IMR-90 (cell line): ENCODE measurements around the gene MESP2. TPM values are rescaled to one million over a fixed set of nuclear protein-coding genes. Genes with fewer than 3 reads are reported as not detected.

Experiments
- ATAC-seq: fragments of 200-7000 bp; cut with Tn5 transposase; 2 replicates; pipeline ENCODE4 v1.9.1; 2020; ENCODE audit warnings: low read depth, mild to moderate bottlenecking, moderate library complexity
- BruUV-seq: library from RNA; stranded (reverse); fragments of 400-500 nt; replicated peaks from 2 replicates; lab custom pipeline; 2021; lab: Mats Ljungman, UMichigan
- CTCF ChIA-PET: fragments of 300-600 bp; formaldehyde crosslinking; extraction: SDS; loops from one replicate; lab custom pipeline; 2021; ENCODE audit warnings: antibody characterized with exemption; lab: Yijun Ruan, JAX
- POLR2A ChIA-PET: fragments of 300-600 bp; sonication (Branson Sonifier 250); formaldehyde crosslinking; loops from one replicate; lab custom pipeline; 2022; ENCODE audit warnings: antibody characterized with exemption; ENCODE audit not compliant: unreplicated experiment; lab: Charles Lee
- DNase-seq: peaks from one replicate; pipeline ENCODE4 v3.0.0; 2013
- H2AFZ ChIP-seq: replicated peaks from 2 replicates; pipeline ENCODE3; 2013; ENCODE audit warnings: low read length, mild to moderate bottlenecking; ENCODE audit not compliant: poor library complexity
- H2AK5ac ChIP-seq: 2 replicates; pipeline ENCODE4 v1.6.1; 2013; ENCODE audit warnings: low read depth, low read length, inconsistent platforms
- H2AK9ac ChIP-seq: replicated peaks from 2 replicates; pipeline ENCODE3; 2013; ENCODE audit warnings: mild to moderate bottlenecking, low read depth, low read length, moderate library complexity; ENCODE audit not compliant: poor library complexity
- H2BK120ac ChIP-seq: 2 replicates; pipeline ENCODE4 v1.6.1; 2013; ENCODE audit warnings: low read depth, low read length, inconsistent platforms
- H2BK15ac ChIP-seq: 3 replicates; pipeline ENCODE4 v1.6.1; 2013; ENCODE audit warnings: low read depth, low read length, inconsistent platforms
- H2BK20ac ChIP-seq: 2 replicates; pipeline ENCODE4 v1.6.1; 2013; ENCODE audit warnings: low read depth, mild to moderate bottlenecking, inconsistent platforms, low read length, moderate library complexity
- H2BK5ac ChIP-seq: 2 replicates; pipeline ENCODE4 v1.6.1; 2013; ENCODE audit warnings: mild to moderate bottlenecking, low read depth, low read length, inconsistent platforms; ENCODE audit not compliant: poor library complexity, severe bottlenecking
- H3K14ac ChIP-seq: replicated peaks from 2 replicates; pipeline ENCODE4 v1.6.1; 2013; ENCODE audit warnings: low read depth, low read length, inconsistent platforms
- H3K18ac ChIP-seq: 2 replicates; pipeline ENCODE4 v1.6.1; 2013; ENCODE audit warnings: low read depth, low read length, control low read depth
- H3K23ac ChIP-seq: 2 replicates; pipeline ENCODE4 v1.6.1; 2013; ENCODE audit warnings: low read depth, low read length, inconsistent platforms
- H3K27ac ChIP-seq: 2 replicates; pipeline ENCODE4 v1.5.1; 2013; ENCODE audit warnings: mild to moderate bottlenecking, control low read depth, low read length; ENCODE audit not compliant: insufficient read depth
- H3K27me3 ChIP-seq: 2 replicates; pipeline ENCODE4 v1.6.1; 2013; ENCODE audit warnings: low read length; ENCODE audit not compliant: control insufficient read depth, insufficient read depth
- H3K36me3 ChIP-seq: 2 replicates; pipeline ENCODE4 v1.6.1; 2013; ENCODE audit warnings: low read length, mixed read lengths; ENCODE audit not compliant: control insufficient read depth, insufficient read depth
- H3K4ac ChIP-seq: 2 replicates; pipeline ENCODE4 v1.6.1; 2013; ENCODE audit warnings: low read depth, low read length, inconsistent platforms
- H3K4me1 ChIP-seq: 2 replicates; pipeline ENCODE4 v1.6.1; 2013; ENCODE audit warnings: low read length, mixed read lengths; ENCODE audit not compliant: control insufficient read depth, insufficient read depth
- H3K4me2 ChIP-seq: 2 replicates; pipeline ENCODE4 v1.6.1; 2013; ENCODE audit warnings: low read depth, mild to moderate bottlenecking, control low read depth, low read length, moderate library complexity
- H3K4me3 ChIP-seq: 2 replicates; pipeline ENCODE4 v1.5.1; 2013; ENCODE audit warnings: low read depth, mild to moderate bottlenecking, control low read depth, low read length, moderate library complexity; ENCODE audit not compliant: insufficient read depth
- H3K56ac ChIP-seq: 2 replicates; pipeline ENCODE4 v1.6.1; 2013; ENCODE audit warnings: low read length, inconsistent platforms; ENCODE audit not compliant: insufficient read depth; ENCODE audit errors: extremely low read depth
- H3K79me1 ChIP-seq, 2 experiments: 2 replicates each; pipeline ENCODE4 v1.6.1; 2013; ENCODE audit warnings: low read length in 2 of 2, inconsistent platforms in 1 of 2, low read depth in 1 of 2
- H3K9ac ChIP-seq: 2 replicates; pipeline ENCODE4 v1.6.1; 2013; ENCODE audit warnings: low read depth, low read length, control low read depth
- H3K9me1 ChIP-seq: 2 replicates; pipeline ENCODE4 v1.6.1; 2013; ENCODE audit warnings: low read length, inconsistent platforms; ENCODE audit not compliant: insufficient read depth
- H3K9me3 ChIP-seq: 2 replicates; pipeline ENCODE4 v1.6.1; 2013; ENCODE audit warnings: low read length; ENCODE audit not compliant: control insufficient read depth, insufficient read depth
- H4K20me1 ChIP-seq: 2 replicates; pipeline ENCODE4 v1.6.1; 2013; ENCODE audit warnings: low read length, inconsistent platforms; ENCODE audit not compliant: insufficient read depth
- H4K5ac ChIP-seq: 2 replicates; pipeline ENCODE4 v1.6.1; 2013; ENCODE audit warnings: mild to moderate bottlenecking, low read depth, low read length, control low read depth
- H4K8ac ChIP-seq, 2 experiments: 2 replicates each; pipeline ENCODE4 v1.6.1; 2013; ENCODE audit warnings: low read depth in 2 of 2, low read length in 2 of 2, control low read depth in 1 of 2, inconsistent platforms in 1 of 2
- H4K91ac ChIP-seq: 2 replicates; pipeline ENCODE4 v1.6.1; 2013; ENCODE audit warnings: low read depth, low read length, inconsistent platforms; ENCODE audit not compliant: insufficient read depth
- BHLHE40 ChIP-seq: fragments of 150-350 bp; IDR thresholded peaks from 2 replicates; pipeline ENCODE4 v1.6.1; 2016; ENCODE audit warnings: mild to moderate bottlenecking, low read depth, low read length
- FOS ChIP-seq: fragments of 150-350 bp; IDR thresholded peaks from 2 replicates; pipeline ENCODE4 v1.6.1; 2016; ENCODE audit warnings: low read depth, low read length
- MAFK ChIP-seq: IDR thresholded peaks from 2 replicates; pipeline ENCODE4 v1.6.1; 2012; ENCODE audit warnings: low read depth, low read length, improper control_type of control experiment
- POLR2A ChIP-seq: IDR thresholded peaks from 2 replicates; pipeline ENCODE4 v1.6.1; 2012; ENCODE audit warnings: mild to moderate bottlenecking, low read depth, low read length
- RAD21 ChIP-seq: IDR thresholded peaks from 2 replicates; pipeline ENCODE4 v1.6.1; 2012; ENCODE audit warnings: low read length, improper control_type of control experiment
- RCOR1 ChIP-seq: IDR thresholded peaks from 2 replicates; pipeline ENCODE4 v1.6.1; 2012; ENCODE audit warnings: mild to moderate bottlenecking, low read length, improper control_type of control experiment; ENCODE audit not compliant: insufficient replicate concordance
- WGBS, 2 experiments: methylation state at CpG; one replicate each; pipeline versions ENCODE4 v1.1.5 to v1.1.7; 2013; ENCODE audit warnings: missing lambda C conversion rate in 2 of 2; ENCODE audit not compliant: insufficient read length in 1 of 2; ENCODE audit errors: extremely low coverage in 2 of 2; 5-methylcytosine and 5-hydroxymethylcytosine counted together
- dilution Hi-C: fragments of 300-500 bp; cut with HindIII; formaldehyde crosslinking; loops from one replicate; pipeline ENCODE4 v1.14.3; 2018; ENCODE audit warnings: low sequenced_read_pairs; ENCODE audit not compliant: unreplicated experiment
- in situ Hi-C: fragments of 300-500 bp; cut with MboI; formaldehyde crosslinking; loops from 3 replicates; pipeline ENCODE4 v1.14.3; 2019; ENCODE audit warnings: low sequenced_read_pairs, inconsistent platforms, mixed read lengths
- intact Hi-C: fragments of 100-400 bp; cut with micrococcal nuclease; formaldehyde crosslinking; loops from 2 replicates; pipeline ENCODE4 v1.10.0; 2022
- polyA plus RNA-seq, 3 experiments: library from polyadenylated mRNA; depleted of rRNA; stranded (reverse); fragments of >200 nt; gene quantifications; 2 replicates each; pipeline ENCODE4 v1.2.3, GENCODE V29; 2012; ENCODE audit warnings: low replicate concordance in 1 of 3
- total RNA-seq: library from RNA; depleted of rRNA; stranded (reverse); fragments of >200 nt; gene quantifications from 2 replicates; pipeline ENCODE4 v1.2.3, GENCODE V29; 2012

MESP2 gene
- total and polyA plus RNA-seq, 2 of the 4 experiments (the other 2 are of a cell fraction) = 0.18 to 0.32 TPM

DNA sequence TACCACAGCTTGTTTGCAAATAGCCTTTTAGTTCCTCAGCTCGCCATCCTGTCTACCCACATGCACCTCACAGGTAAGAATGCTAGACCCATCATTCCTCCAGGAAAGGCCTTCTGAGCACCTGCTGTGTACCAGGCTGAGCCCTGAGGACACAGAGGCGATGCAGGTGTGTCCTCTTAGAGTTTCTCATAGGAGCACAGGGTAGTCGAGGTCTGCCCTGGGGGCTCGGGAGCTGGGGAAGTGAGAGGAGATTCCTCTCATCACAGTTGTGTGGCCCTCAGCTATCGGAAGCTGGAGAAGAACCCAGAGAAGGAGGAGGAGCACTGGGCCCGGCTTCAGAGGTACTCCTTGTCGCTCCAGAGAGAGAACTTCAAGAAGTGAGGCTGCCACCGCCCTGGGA, 33.1 kb upstream of the MESP2 start:
- Histone ChIP-seq H4K91ac (no peak overlapping the region), H3K18ac (no peak overlapping the region), H3K4ac (no peak overlapping the region), H4K5ac (no peak overlapping the region), H3K9ac (no peak overlapping the region), H2BK20ac (no peak overlapping the region), H3K27me3 (peaks cover 34% of the 10 kb centered on the region), H3K27ac (no peak overlapping the region), H3K23ac (no peak overlapping the region), H2BK15ac (no peak overlapping the region), H2BK5ac (no peak overlapping the region), H3K56ac (no peak overlapping the region), H3K4me1 (no peaks in the 10 kb centered on the region), H3K14ac (no peak overlapping the region), H2AK5ac (no peak overlapping the region), H4K20me1 (no peaks in the 10 kb centered on the region), H3K4me3 (no peak overlapping the region), H3K9me3 (no peaks in the 10 kb centered on the region), H3K79me1 (no peaks in the 10 kb centered on the region), H3K36me3 (no peaks in the 10 kb centered on the region), H2AK9ac (no peak overlapping the region), H2BK120ac (no peak overlapping the region), H3K4me2 (no peak overlapping the region), H2AFZ (peak overlapping the region; percentile 43), H3K9me1 (no peaks in the 10 kb centered on the region), H4K8ac (no peak overlapping the region)
- DNase-seq = no peak
- no TSS peak for BruUV-seq
- in situ Hi-C loops (no loop called here), intact Hi-C loops (loop anchor here (5.0 kb wide), 1 partner anchor 344 kb away; no protein-coding TSS in a partner anchor), dilution Hi-C loops (no loop called here)
- CTCF ChIA-PET = no interaction called here
- TF ChIP-seq FOS (no peak), MAFK (no peak), RAD21 (no peak), POLR2A (no peak), RCOR1 (no peak), BHLHE40 (no peak)
- POLR2A ChIA-PET = no interaction called here
- ATAC-seq = no peak
- WGBS, 2 experiments = 50% methylated on average over 1 of the region's 8 CpGs; no CpG with 5 or more reads in 1 of the 2 experiments
